HG02610 (cell line): Measurements from ENCODE around the gene ALX4.

Source experiments
- ATAC-seq: cut with Tn5 transposase; IDR thresholded peaks from one replicate; pipeline ENCODE4 v1.9.1; 2021; ENCODE audit warnings: mild to moderate bottlenecking, moderate library complexity; ENCODE audit not compliant: unreplicated experiment

The ALX4 gene

DNA sequence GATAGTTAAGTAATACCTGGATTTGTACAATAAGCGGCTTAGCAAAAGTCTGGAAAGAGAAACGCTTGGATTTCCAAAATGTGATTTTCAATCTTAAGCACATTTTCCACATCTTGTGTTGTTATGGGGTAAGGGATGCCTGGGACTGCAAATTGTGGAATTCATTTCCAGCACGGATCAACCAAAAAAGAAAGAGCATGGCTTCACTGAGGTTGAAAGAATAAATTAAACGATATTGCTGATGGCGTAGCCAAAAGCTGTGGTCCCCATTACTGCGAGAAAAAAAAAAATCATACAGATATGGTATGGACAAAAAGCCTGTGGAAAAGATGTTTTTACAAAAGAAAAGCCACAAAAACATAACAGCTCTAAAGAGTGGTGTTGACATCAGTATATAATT lies 26.0 kb upstream of the ALX4 start:
- no peak for ATAC-seq

DNA sequence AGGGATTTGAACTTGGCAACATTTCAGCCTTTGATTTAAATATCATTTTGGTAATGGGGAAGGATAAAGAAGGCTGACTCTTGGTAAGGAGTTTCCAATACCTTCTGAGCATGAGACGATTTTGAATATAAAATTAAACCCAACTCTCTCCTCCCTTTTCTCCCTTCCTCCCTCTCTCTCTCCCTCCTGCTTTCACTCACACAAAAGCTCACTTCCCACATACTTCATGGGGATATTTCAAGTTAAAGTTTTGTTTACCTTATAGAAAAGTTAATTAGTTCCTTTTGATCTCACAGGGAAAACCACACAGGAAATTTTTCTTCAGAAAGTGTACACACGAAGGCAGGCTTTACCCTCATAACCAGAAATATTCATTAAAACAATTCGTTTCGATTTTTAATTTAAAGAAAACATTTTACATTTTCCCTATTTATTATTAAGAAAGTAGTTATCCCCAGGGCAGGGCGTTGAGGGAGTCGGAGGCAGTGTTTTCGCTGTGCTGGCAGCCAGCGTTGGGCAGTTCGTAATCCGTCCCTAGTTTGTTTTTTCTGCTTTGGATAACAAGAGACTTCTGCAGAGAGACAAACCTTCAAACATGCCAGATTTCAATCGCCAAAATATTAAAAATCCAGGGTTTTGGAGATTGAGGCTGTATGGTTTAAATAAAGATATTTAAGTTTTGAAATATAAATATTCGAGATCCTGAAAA lies 25.3 kb upstream of the ALX4 start:
- ATAC-seq: no peak

DNA sequence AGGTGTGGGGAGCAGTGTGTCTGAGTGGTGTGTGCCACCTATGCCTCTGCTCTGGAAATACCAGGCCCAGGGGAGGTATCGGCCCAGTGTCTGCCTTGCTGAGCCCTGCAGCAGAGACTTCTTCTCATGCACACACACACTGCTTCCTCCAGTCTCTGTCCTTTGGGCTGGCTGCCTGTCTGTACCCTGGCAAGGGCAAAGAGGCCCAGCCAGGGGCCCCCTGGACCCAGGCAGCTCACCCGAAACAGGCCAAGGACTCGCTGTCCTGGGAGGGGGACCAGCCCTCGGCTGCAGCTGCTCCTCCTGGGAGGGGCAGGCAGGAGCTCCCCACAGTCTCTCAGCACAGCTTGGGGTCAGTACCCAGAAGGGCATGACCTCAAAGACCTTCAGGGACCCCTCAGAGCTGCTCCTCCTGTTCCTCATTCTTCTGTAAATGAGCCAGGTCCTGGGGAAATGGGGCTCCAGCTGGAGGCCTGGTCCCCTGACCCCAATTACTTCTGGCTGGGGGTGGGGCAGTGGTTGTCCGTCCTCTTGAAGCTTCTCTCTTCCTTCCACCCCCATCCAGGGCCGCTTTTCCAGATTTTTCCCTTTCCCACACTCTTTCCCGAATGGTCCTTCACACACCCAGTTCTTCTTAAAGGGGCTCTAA lies 24.5 kb upstream of the ALX4 start:
- ATAC-seq: no peak

DNA sequence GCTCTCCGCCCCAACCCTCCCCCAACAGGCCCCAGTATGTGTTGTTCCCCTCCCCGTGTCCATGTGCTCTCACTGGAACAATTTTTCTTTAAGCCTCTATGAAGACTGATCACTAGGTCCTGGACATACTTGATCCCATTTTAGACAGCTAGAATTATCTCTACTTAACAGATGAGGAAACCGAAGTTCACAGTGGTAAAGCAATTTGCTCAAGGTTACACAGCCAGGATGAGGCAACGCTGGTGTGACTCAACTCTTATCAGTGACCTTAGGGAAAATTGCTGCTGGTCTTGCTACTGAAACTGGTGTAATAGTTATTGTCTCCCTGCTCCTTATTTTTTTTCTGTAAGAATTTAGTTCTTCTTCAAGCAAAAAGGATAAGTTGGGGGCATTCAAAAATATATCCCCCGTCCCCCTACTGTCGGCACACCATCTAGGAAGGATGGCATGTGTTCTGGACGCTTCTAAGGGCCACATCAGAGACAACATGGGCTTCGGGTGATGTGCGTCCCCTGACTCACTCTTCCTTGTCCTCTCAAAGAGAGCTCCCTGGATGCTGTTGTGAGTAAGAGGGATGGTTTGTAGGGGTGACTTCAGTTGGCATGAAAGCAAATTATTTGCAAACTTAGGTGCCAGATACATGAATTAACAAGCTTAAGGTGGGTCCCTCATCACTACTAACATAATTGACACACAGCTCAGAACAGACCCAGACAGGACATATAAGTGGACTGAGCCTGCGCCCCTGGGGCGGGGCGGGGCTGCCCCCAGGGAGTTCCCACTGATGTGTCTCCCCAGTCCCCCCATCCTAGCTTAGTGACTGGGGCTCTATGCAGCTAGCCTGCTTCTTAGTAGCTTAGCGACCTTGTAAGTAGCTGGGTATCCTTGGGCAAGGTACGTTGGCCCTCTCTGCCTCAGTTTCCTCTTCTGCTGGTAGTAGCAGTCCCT lies 23.6 kb upstream of the ALX4 start:
- no peak for ATAC-seq

DNA sequence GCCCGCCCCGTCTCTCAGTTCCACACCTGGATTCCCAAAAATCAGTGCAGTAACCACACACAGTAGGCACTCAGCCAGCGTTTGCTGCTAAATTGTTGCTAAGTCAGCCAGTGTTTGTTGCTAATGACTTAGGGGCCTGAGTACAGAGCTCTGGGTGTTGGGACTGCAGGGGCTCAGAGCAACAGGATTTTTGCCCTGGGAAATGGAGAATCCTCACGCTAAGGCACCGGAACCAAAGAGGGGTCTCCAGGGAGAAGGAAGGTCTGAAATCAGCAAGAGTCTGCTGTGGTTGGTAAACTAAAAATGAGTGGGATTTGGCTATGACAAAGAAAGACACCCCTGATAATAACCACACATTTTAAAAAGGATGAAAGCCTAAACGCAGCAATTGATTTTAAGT lies 22.7 kb upstream of the ALX4 start:
- no peak for ATAC-seq

DNA sequence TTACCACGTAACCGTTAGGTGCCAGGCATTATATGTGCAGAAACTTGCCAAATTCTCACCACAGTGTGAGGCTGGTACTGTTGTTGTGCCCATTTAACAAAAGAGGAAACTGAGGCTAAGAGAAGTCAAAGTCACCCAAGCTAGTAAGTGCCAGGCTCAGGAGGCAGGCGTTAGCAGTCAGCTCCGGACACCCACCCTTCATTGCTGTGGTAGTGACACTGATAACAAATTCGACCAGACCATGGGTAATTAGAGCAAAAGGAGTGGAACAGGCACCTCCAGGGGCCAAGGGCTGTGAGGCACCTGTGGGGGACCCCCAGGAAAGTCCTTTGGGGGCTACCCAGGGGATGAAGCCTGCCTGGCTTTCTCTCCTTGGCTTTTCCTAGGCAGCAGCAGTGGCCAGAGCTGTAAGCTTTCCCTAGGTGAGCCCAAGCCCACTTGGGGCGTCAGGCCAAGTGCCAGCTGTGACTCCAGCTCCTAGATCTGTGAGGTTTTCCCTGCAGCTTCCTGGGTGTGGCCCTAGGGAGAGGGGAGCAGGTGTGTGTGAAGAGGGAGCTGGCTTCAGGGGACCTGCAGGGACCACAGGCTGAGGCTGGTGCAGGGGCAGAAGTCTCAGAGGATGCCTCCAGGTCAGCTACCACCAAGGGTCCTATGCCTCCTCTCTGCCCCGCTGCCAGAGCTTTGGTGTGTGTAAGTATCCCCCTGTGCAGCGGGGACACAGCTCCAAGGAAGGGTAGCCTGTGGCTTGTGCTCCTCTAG lies 19.7 kb upstream of the ALX4 start:
- ATAC-seq: no peak

GRCh38 chr11:44328138-44328660 lies 18.3 kb upstream of the ALX4 start:
- no peak for ATAC-seq

DNA sequence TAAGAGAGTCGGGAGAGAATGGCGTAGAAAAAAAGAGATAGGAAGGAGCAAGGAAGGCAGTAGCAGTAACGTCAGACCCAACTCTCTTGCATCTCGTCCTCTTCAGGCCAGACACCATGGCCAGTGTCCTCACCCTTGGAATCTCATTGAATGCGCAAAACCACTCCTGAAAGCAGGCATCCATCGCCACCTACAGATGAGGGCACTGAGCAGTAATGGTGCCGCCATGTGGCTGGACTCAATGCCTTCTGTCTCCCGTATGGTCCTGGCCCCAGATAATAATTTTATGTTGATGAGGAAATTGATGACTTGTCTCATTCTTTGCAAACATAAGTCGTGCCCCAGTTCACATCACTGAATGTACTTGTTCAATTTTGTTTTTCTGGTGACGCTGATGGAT lies 17.8 kb upstream of the ALX4 start:
- no peak for ATAC-seq

GRCh38 chr11:44326615-44327475 lies 16.9 kb upstream of the ALX4 start:
- ATAC-seq: no peak

DNA sequence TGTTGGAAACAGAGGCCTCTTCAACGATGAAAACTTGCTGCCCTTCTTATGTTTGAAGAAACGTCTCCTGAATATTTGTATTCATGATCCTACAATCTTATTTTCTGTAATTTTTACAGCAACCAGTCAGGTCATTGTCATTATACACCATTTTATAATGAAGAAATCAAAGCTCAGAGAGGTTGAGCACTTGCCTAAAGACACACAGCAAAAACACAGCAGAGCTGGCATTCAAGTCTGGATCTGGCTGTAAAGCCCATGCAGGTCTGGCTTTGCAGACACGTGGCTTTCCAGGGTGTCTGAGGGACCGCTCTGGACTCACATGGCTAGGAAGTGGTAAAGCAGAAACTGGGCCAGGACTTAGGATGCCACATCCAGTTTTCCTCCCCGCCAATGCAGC lies 15.8 kb upstream of the ALX4 start:
- ATAC-seq: no peak

DNA sequence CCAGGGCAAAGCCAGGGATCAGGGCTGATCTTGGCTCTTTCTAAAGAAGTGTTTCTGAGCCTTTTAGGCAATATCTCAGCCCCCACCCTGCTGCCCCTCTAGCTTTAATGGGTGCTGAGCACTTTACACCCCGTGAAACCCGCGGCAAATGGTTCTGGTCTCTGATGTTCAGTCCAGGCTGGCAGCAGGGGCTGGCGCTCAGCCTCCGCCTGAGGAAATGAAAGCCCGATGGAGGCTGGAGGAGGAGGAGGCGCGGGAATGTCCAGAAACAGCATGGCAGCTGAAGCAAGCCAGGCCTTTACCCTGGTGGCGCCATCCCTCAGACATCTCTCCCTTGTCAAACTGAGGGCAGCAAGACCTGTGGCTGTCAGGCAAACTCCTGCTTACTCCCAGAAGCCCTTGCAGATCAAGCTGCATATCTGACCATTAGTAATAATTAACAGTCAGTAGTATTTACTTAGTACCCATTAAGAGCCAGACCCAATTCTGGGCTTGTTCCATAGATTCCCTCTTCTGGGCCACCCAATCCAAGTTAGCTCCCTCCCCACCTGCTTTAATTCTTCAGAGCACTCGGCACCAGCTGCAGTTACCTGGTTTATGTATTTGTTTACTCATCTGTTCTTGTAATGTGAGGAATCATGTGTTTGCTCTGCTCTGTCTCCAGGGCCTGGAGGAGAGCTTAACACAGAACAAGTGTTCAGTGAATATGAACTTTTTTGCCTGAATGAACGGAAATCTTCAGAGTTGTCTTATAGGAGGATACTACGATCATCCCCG lies 15.0 kb upstream of the ALX4 start:
- ATAC-seq: no peak

GRCh38 chr11:44324222-44324621 lies 14.3 kb upstream of the ALX4 start:
- no peak for ATAC-seq

GRCh38 chr11:44322243-44322642 lies 12.3 kb upstream of the ALX4 start:
- no peak for ATAC-seq

GRCh38 chr11:44321059-44321458 lies 11.1 kb upstream of the ALX4 start:
- ATAC-seq: no peak

GRCh38 chr11:44320289-44320973 lies 10.5 kb upstream of the ALX4 start:
- ATAC-seq: no peak

- ATAC-seq: no peak
These were observed 9.8 kb upstream of the ALX4 start for GRCh38 chr11:44319552-44320288.

DNA sequence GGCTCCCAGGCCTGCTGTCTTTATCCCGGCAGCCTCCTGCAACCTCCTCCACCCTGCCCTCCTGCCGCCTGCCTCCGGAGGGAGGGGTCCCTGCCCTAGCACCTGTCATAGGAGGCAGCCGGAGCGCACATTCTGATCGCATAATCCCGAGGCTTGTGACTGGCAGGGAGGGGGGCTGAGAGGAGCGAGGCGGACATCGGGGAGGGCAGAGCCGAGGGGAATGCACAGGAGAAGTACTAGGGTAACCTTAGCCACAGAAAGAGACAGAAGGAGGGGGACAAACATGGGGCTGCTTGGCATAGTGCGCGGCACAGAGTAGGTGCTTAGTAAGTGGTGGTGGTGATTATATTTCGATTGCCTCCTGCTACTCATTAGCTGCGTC lies 9.2 kb upstream of the ALX4 start:
- ATAC-seq: no peak

DNA sequence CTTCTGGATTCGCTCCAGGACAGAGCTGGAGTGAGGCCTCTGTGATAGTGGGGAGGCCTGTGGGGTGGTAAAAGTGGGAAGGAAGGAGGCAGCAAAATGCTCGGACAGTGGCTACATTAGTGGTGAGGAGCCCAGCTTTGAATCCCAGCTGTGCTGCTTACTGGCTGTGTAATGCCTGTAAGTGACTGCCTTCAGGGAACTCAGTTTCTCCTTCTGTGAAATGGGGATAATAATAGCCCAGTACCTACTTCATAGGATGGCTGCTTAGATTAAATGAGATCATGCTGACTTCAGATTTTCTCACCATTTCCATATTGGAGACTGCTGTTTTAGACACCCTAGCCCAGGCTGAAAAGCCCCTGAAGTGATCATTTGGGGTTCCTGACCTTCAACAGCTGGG lies 8.4 kb upstream of the ALX4 start:
- no peak for ATAC-seq
